GM23338 (cell line): ENCODE measurements around the gene PLCH2. TPM values are rescaled to one million over a fixed set of nuclear protein-coding genes. Genes with fewer than 3 reads are reported as not detected.

Source experiments
- CREB1 ChIP-seq: fragments of 250-450 bp; sonication (Bioruptor Pico); IDR thresholded peaks from 2 replicates; pipeline ENCODE4 v1.5.0; 2020; ENCODE audit warnings: low read depth, mild to moderate bottlenecking, moderate library complexity
- EZH2phosphoT487 ChIP-seq: fragments of 200-600 bp; sonication (generic); IDR thresholded peaks from one replicate; pipeline ENCODE4 v1.8.1; 2018; ENCODE audit warnings: antibody characterized with exemption; ENCODE audit not compliant: unreplicated experiment
- JUNB ChIP-seq: IDR thresholded peaks from one replicate; pipeline ENCODE4 v1.6.1; 2016; ENCODE audit warnings: antibody characterized with exemption; ENCODE audit not compliant: unreplicated experiment
- REST ChIP-seq: IDR thresholded peaks from one replicate; pipeline ENCODE4 v1.6.1; 2018; ENCODE audit warnings: antibody characterized with exemption; ENCODE audit not compliant: unreplicated experiment
- ZNF114 ChIP-seq: fragments of 250-450 bp; sonication (Bioruptor Pico); IDR thresholded peaks from 2 replicates; pipeline ENCODE4 v1.5.0; 2020; ENCODE audit warnings: mild to moderate bottlenecking, moderate library complexity
- ZNF331 ChIP-seq: fragments of 250-450 bp; sonication (Bioruptor Pico); IDR thresholded peaks from 2 replicates; pipeline ENCODE4 v1.5.0; 2020; ENCODE audit warnings: low read depth, mild to moderate bottlenecking, moderate library complexity
- polyA plus RNA-seq: library from polyadenylated mRNA; unstranded; fragments of >200 nt; fragmentation: Nextera tagmentation; extraction: Ambion mirVana; gene quantifications from 2 replicates; pipeline ENCODE4 v1.2.1, GENCODE V29; 2016
- total RNA-seq: library from RNA; depleted of rRNA; stranded (reverse); fragments of >200 nt; shearing (Covaris generic); gene quantifications from 2 replicates; pipeline ENCODE4 v1.2.3, GENCODE V29; 2014
- TF ChIP-seq, protein P1 (sequence below): fragments of 250-450 bp; sonication (Bioruptor Pico); IDR thresholded peaks from 2 replicates; pipeline ENCODE4 v1.5.0; 2020; ENCODE audit warnings: mild to moderate bottlenecking, moderate library complexity
- TF ChIP-seq, protein P2 (sequence below): IDR thresholded peaks from 2 replicates; pipeline ENCODE4 v1.6.1; 2016; ENCODE audit warnings: antibody characterized with exemption

Gene PLCH2
- total and polyA plus RNA-seq, 2 experiments from 2014 or later: 0.31 TPM; not detected in 1

- TF ChIP-seq, protein P1, sequence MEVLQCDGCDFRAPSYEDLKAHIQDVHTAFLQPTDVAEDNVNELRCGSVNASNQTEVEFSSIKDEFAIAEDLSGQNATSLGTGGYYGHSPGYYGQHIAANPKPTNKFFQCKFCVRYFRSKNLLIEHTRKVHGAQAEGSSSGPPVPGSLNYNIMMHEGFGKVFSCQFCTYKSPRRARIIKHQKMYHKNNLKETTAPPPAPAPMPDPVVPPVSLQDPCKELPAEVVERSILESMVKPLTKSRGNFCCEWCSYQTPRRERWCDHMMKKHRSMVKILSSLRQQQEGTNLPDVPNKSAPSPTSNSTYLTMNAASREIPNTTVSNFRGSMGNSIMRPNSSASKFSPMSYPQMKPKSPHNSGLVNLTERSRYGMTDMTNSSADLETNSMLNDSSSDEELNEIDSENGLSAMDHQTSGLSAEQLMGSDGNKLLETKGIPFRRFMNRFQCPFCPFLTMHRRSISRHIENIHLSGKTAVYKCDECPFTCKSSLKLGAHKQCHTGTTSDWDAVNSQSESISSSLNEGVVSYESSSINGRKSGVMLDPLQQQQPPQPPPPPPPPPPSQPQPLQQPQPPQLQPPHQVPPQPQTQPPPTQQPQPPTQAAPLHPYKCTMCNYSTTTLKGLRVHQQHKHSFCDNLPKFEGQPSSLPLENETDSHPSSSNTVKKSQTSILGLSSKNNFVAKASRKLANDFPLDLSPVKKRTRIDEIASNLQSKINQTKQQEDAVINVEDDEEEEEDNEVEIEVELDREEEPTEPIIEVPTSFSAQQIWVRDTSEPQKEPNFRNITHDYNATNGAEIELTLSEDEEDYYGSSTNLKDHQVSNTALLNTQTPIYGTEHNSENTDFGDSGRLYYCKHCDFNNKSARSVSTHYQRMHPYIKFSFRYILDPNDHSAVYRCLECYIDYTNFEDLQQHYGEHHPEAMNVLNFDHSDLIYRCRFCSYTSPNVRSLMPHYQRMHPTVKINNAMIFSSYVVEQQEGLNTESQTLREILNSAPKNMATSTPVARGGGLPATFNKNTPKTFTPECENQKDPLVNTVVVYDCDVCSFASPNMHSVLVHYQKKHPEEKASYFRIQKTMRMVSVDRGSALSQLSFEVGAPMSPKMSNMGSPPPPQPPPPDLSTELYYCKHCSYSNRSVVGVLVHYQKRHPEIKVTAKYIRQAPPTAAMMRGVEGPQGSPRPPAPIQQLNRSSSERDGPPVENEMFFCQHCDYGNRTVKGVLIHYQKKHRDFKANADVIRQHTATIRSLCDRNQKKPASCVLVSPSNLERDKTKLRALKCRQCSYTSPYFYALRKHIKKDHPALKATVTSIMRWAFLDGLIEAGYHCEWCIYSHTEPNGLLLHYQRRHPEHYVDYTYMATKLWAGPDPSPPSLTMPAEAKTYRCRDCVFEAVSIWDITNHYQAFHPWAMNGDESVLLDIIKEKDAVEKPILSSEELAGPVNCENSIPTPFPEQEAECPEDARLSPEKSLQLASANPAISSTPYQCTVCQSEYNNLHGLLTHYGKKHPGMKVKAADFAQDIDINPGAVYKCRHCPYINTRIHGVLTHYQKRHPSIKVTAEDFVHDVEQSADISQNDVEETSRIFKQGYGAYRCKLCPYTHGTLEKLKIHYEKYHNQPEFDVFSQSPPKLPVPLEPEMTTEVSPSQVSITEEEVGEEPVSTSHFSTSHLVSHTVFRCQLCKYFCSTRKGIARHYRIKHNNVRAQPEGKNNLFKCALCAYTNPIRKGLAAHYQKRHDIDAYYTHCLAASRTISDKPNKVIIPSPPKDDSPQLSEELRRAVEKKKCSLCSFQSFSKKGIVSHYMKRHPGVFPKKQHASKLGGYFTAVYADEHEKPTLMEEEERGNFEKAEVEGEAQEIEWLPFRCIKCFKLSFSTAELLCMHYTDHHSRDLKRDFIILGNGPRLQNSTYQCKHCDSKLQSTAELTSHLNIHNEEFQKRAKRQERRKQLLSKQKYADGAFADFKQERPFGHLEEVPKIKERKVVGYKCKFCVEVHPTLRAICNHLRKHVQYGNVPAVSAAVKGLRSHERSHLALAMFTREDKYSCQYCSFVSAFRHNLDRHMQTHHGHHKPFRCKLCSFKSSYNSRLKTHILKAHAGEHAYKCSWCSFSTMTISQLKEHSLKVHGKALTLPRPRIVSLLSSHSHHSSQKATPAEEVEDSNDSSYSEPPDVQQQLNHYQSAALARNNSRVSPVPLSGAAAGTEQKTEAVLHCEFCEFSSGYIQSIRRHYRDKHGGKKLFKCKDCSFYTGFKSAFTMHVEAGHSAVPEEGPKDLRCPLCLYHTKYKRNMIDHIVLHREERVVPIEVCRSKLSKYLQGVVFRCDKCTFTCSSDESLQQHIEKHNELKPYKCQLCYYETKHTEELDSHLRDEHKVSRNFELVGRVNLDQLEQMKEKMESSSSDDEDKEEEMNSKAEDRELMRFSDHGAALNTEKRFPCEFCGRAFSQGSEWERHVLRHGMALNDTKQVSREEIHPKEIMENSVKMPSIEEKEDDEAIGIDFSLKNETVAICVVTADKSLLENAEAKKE (CRISPR knock-in tag): no peak
- no peak for TF ChIP-seq JUNB
- TF ChIP-seq CREB1 (CRISPR knock-in tag): no peak
- no peak for TF ChIP-seq REST
- TF ChIP-seq ZNF114: no peak
- TF ChIP-seq EZH2phosphoT487: no peak
- TF ChIP-seq, protein P2, sequence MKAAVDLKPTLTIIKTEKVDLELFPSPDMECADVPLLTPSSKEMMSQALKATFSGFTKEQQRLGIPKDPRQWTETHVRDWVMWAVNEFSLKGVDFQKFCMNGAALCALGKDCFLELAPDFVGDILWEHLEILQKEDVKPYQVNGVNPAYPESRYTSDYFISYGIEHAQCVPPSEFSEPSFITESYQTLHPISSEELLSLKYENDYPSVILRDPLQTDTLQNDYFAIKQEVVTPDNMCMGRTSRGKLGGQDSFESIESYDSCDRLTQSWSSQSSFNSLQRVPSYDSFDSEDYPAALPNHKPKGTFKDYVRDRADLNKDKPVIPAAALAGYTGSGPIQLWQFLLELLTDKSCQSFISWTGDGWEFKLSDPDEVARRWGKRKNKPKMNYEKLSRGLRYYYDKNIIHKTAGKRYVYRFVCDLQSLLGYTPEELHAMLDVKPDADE: no peak
- no peak for TF ChIP-seq ZNF331 (CRISPR knock-in tag)
Observed at GRCh38 chr1:2520806-2521205, 44.7 kb downstream of the PLCH2 start (continued).
